ENCODE data around the gene CTAGE15. TPM values are rescaled to one million over a fixed set of nuclear protein-coding genes. Genes with fewer than 3 reads are reported as not detected.
"Not testable (repeated sequence)": the region's sequence is repeated elsewhere in the genome, so short reads cannot be mapped to it uniquely, and the experiment has no call there.

Gene CTAGE15, protein sequence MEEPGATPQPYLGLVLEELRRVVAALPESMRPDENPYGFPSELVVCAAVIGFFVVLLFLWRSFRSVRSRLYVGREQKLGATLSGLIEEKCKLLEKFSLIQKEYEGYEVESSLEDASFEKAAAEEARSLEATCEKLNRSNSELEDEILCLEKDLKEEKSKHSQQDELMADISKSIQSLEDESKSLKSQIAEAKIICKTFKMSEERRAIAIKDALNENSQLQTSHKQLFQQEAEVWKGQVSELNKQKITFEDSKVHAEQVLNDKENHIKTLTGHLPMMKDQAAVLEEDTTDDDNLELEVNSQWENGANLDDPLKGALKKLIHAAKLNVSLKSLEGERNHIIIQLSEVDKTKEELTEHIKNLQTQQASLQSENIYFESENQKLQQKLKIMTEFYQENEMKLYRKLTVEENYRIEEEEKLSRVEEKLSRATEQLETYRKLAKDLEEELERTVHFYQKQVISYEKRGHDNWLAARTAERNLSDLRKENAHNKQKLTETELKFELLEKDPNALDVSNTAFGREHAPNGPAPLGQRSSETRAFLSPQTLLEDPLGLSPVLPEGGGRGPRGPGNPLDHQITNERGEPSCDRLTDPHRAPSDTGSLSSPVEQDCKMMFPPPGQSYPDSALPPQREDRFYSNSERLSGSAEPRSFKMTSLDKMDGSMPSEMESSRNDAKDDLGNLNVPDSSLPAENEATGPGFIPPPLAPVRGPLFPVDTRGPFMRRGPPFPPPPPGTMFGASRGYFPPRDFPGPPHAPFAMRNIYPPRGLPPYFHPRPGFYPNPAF
- total RNA-seq = under 1 TPM; 0.56 to 0.57 TPM

DNA sequence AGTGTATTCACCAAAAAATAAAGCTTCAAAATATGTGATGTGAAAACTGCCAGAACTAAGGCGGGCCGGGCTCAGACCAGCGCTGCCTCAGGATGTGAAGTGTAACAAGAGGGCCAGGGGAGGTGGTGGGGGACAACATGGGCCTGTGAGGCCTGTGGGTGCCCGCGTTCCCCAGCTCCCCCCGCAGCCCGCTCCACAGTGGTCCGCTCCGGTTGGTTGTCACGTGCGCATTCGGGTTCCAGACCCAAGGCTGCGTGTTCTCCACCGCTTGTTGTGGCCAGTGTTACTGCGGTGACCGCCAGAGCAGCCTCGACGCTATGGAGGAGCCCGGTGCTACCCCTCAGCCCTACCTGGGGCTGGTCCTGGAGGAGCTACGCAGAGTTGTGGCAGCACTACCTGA lies at the start of gene CTAGE15:
Gene CTAGE15, plus strand, starts transcription at position 301 of the 400 bp plus-strand sequence. Its CDS starts 17 bp downstream, at position 318.
- H3K9me3 Mint-ChIP-seq; H3K4me1 Mint-ChIP-seq; CTCF ChIA-PET; H3K36me3 Mint-ChIP-seq (ENCODE audit: low read depth); H3K4me3 Mint-ChIP-seq; DNase-seq; H3K27me3 Mint-ChIP-seq; POLR2A ChIA-PET; H3K27ac Mint-ChIP-seq: not testable (repeated sequence)

DNA sequence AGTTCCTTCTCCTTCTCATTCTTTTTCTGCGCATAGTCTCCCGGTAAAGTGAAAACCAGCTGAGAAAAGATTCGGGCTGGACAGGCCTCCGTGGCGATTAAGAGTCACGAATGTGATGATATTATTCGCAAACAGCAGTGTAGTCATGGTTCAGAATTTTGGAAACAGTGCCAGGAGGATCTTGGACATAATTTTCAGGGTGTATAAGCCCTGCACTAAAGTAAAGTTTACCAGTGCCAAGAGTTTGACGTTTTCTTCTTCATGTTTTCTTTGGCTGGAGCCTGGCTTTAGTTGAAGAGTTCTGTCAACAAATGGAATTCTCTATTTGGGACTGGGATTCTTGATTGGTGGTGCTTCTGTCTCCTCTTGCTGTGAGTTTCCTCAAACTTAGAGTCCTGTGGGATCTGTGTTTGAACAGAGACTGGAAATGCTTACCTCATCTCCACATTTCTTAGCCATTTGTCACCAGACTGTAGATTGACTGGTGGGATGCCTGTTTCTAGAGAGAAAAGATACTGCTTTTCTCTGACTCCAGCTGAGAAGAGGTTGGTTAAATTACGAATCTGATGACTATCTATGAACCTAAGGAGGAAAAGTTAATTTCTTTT lies 49.2 kb upstream of the CTAGE15 start:
- H3K9me3 Mint-ChIP-seq; CTCF ChIA-PET; H3K4me3 Mint-ChIP-seq; H3K36me3 Mint-ChIP-seq (ENCODE audit: low read depth); H3K27ac Mint-ChIP-seq; H3K4me1 Mint-ChIP-seq; POLR2A ChIA-PET; DNase-seq; H3K27me3 Mint-ChIP-seq: not testable (repeated sequence)

DNA sequence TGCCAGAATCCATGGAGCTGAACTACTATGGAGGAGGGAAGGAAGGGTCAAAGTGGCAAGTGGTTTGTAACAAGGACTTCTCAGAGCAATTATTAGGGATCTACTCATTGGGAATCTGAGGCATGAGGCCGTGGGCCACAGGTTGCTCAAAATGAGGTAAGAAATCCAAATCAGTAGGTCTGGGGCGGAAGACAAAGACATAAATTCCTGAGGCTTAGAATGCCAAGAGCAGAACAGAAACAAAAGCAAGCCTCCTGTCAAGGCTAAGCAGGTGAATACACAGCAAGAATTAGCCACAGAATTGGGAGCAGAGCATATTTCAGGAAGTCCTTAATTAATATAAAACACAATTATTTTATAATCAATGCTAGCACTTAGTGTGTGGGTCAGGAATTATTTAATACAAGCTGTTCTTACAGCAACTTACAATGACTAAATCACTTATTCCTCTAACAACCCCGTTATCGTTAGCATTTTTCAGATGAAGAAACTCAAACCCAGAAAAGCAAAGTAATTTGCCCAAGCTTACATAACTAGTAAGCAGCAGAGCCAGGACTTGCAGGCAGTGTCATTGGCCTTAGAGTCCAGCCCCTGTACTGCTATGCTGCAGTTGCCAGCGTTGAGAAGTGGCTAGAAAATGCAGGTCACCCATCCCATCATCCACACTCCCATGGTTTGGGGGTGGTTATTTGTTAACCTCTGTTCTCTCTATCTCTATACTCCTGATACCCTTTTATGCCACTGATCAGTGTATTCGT lies 40.3 kb upstream of the CTAGE15 start:
- POLR2A ChIA-PET; H3K9me3 Mint-ChIP-seq; H3K36me3 Mint-ChIP-seq (ENCODE audit: low read depth); H3K27me3 Mint-ChIP-seq; H3K27ac Mint-ChIP-seq; DNase-seq; CTCF ChIA-PET; H3K4me1 Mint-ChIP-seq; H3K4me3 Mint-ChIP-seq: not testable (repeated sequence)

DNA sequence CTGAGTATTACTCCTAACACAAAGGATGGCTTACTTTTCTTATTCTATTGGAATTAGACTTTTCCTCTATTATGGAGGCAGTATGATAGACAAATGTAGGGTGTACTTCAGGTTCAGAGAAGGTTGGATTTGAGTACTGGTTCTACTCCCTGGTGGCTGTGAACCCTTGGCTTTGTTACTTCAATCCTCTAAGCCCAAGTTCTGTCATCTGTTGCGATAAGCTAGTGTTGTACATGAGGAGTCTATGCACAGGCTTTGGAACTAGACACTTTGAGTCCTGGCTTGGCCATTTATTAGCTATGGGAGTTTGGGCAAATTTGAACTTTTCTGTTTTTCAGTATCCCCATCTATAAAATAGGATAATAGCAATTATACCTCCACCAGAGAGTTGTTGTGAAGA lies 39.7 kb upstream of the CTAGE15 start:
- H3K4me3 Mint-ChIP-seq; DNase-seq; H3K9me3 Mint-ChIP-seq; H3K27ac Mint-ChIP-seq; H3K36me3 Mint-ChIP-seq (ENCODE audit: low read depth); H3K27me3 Mint-ChIP-seq; POLR2A ChIA-PET; CTCF ChIA-PET; H3K4me1 Mint-ChIP-seq: not testable (repeated sequence)

DNA sequence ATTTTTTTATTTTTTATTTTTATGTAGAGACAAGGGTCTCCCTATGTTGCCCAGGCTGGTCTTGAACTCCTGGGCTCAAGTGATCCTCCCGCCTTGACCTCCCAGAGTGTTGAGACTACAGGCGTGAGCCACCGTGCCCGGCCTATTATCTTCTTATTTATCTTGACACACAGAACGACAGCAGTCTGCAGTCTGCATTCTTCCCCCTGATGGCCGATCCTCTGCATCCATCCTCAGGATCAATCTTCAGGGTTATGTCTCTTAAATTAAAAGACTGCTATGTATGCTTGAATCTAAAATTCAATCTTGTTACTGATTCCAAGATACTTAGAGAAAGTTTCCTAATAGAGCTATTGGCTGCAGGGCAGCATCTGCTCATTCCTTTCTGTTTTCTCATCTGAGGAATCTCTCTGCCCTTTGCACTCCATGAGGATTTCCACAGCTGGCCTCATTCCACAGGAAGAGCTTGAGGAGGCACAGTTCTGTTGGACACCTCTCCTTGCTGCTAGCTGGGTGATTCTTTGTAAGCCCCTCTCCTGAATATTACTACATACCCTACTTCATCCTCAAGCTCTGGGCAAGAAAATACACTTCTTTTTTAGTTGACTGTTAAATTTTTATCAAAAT lies 38.3 kb upstream of the CTAGE15 start:
- DNase-seq; H3K4me1 Mint-ChIP-seq; POLR2A ChIA-PET; H3K9me3 Mint-ChIP-seq; CTCF ChIA-PET; H3K27ac Mint-ChIP-seq; H3K36me3 Mint-ChIP-seq (ENCODE audit: low read depth); H3K27me3 Mint-ChIP-seq; H3K4me3 Mint-ChIP-seq: not testable (repeated sequence)

DNA sequence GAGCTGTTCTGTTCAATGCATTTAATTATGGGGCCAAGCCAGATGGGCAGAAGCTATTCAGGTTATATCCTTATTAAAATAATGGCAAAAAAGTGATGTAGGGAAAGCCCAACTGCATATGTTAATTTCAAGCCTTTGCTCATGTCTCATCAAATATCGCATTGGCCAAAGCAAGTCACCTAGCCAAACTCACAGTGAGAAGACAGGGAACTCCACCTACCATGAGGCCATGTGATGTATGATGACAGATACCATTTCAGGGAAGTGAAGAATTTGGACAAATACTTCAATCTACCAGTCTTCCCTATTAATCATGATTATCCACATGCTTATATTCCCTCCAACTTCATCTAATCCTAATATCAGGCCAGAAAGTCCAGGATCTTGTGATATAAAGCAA lies 35.2 kb upstream of the CTAGE15 start:
- H3K27me3 Mint-ChIP-seq; H3K4me1 Mint-ChIP-seq; H3K27ac Mint-ChIP-seq; POLR2A ChIA-PET; H3K9me3 Mint-ChIP-seq; DNase-seq; H3K4me3 Mint-ChIP-seq; CTCF ChIA-PET; H3K36me3 Mint-ChIP-seq (ENCODE audit: low read depth): not testable (repeated sequence)

DNA sequence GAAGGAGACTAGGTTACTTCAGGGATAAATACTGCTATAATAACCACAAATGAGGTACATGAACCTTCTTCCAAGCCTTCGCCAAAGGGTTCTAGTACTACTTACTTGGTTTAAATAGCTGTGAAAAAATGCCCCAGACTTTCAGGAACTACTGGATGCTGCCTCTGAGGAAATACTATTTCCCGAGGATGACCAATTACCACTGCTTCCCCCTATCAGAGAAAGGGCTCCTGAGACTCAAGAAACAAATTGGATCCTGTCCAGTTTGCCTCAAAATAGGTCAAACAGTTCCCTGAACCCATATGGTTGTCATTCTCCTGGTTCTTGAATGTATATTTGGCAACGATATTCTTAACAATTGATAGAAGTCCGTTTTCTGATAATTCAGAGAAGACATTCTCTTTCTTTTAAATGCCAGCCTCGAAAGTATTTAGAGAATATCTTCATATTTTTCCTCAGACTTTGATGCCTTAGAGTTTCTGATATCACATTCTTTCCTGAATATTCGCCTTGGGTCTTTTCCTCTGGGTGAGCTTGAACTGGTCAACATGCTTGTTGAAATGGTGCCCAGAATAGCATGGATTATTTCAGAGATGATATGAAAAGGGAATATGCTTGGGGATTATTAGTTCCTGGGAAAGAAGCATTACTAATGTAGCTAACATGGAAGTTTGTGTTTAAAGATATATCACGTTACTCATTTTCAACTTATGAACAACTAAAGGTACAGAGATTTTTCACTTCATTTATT lies 28.1 kb upstream of the CTAGE15 start:
- DNase-seq; POLR2A ChIA-PET; H3K27ac Mint-ChIP-seq; H3K4me1 Mint-ChIP-seq; H3K27me3 Mint-ChIP-seq; H3K9me3 Mint-ChIP-seq; H3K4me3 Mint-ChIP-seq; CTCF ChIA-PET; H3K36me3 Mint-ChIP-seq (ENCODE audit: low read depth): not testable (repeated sequence)

DNA sequence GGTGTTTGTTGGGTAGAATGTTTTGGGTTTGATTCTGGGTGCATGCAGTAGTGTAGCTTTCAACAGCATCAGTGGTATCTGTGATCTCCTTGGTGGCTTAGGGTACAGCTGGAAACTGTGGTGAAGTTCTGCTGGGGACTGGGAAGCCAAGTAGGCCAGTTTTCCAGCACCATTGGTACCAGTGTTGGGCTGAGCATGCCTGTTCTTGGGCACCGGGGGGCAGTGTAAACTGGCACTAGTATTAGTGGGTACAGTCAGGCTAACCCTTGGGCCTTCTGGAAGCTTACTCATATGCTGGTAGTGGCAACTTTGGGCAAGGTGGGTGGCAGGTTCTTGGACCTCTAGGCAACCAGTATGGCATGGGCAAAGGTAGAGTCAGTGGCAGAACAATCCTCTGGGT lies 15.6 kb upstream of the CTAGE15 start:
- H3K4me1 Mint-ChIP-seq = not testable (repeated sequence)

DNA sequence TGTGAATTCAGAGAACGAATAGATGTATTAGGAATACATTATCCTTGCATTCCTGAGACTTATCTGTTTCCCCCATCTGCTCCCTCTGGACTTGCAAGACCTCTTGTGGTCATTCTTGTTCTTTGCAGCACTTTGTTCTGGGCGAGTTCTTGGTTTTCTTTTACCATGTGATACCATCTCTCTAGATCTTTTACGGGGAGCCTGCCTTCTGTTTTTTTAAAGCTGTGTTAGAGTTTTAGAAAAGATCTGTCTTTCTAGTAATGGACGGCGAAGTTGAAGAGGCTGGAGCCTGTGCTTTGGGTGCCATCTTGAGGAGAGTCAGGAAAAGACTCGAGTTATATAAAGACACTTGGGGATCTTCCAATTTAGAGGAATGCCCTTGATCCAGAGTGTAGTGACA lies 8.3 kb upstream of the CTAGE15 start:
- POLR2A ChIA-PET; DNase-seq; H3K9me3 Mint-ChIP-seq; H3K27ac Mint-ChIP-seq; H3K27me3 Mint-ChIP-seq; H3K4me1 Mint-ChIP-seq; CTCF ChIA-PET; H3K36me3 Mint-ChIP-seq (ENCODE audit: low read depth); H3K4me3 Mint-ChIP-seq: not testable (repeated sequence)

More for the DNA sequence above, 15.6 kb upstream of the CTAGE15 start:
- H3K4me3 Mint-ChIP-seq; H3K27me3 Mint-ChIP-seq; CTCF ChIA-PET; POLR2A ChIA-PET; H3K9me3 Mint-ChIP-seq; H3K27ac Mint-ChIP-seq; DNase-seq; H3K36me3 Mint-ChIP-seq (ENCODE audit: low read depth): not testable (repeated sequence)

DNA sequence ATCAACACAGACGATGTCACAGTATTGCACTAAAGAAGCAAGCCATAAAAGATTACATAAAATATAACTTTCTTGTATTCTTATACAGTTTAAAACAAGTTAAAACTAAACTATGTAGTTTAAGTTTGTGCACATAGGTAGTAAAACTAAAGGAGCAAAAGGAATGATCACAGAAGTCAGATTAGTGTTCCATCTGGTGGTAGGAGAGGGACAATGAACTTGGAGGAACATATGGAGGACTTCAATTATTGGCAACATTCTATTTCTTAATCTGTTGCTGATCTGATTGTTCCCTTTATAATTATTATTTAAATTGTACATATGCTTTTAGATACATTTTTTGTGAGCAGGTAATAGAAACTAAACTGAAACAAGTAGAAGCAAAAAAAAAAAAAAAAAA lies 5.6 kb upstream of the CTAGE15 start:
- H3K27ac Mint-ChIP-seq; H3K4me3 Mint-ChIP-seq; H3K27me3 Mint-ChIP-seq; H3K9me3 Mint-ChIP-seq; H3K4me1 Mint-ChIP-seq; DNase-seq; CTCF ChIA-PET; POLR2A ChIA-PET; H3K36me3 Mint-ChIP-seq (ENCODE audit: low read depth): not testable (repeated sequence)

DNA sequence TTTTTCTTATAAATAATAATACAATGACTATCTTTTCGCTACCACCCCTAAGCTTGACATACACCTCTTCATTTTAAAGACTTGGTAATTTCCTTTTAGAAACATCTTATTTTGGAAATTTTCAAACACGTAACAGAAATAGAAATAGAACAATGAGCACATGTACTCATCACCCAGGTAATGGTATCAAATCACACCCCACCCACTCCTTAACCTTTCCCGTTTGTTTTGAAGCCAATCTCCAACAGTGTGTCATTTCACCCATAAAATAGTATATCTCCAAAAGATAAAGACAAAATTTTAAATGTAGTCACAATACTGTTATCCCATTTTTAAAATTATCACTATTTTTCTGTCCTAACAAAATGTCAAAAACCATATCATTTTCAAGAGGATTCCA lies 16.6 kb downstream of the CTAGE15 start:
- H3K9me3 Mint-ChIP-seq; H3K36me3 Mint-ChIP-seq (ENCODE audit: low read depth); H3K27me3 Mint-ChIP-seq; H3K27ac Mint-ChIP-seq; DNase-seq; H3K4me1 Mint-ChIP-seq; POLR2A ChIA-PET; H3K4me3 Mint-ChIP-seq; CTCF ChIA-PET: not testable (repeated sequence)

DNA sequence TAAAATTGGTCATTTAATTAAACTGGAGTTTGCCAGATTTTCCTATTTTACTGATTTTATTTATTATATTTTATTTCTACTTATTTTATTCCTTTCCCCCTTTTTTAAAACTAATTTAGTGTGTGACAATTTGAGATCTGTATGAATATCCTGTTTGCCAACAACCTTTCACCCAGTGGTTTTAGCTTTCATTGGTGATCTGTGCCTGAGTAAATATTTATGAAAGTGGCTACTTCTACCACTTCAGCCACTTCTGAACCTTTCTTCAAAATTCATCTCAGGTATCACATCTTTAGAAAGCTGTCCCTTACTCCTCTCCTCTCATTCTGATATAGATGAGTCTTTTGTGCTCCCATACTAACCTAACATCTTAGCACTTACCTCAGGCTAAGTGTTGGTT lies 18.3 kb downstream of the CTAGE15 start:
- H3K27ac Mint-ChIP-seq; CTCF ChIA-PET; H3K27me3 Mint-ChIP-seq; H3K4me3 Mint-ChIP-seq; POLR2A ChIA-PET; H3K4me1 Mint-ChIP-seq; DNase-seq; H3K36me3 Mint-ChIP-seq (ENCODE audit: low read depth); H3K9me3 Mint-ChIP-seq: not testable (repeated sequence)

All from activated CD4-positive, alpha-beta T cell treated with anti-CD3 and anti-CD28 coated beads, Interleukin-2, amount 10 ng/mL, durations not matched to agents 7 days and 5 days (primary cell).